HT-29 (cell line): ENCODE results near the gene ADAM17. TPM values are rescaled to one million over a fixed set of nuclear protein-coding genes. Genes with fewer than 3 reads are reported as not detected.
A peak's percentile ranks its signal among the peaks of the same experiment; 100 is the strongest.
"Not testable (repeated sequence)": the region's sequence is repeated elsewhere in the genome, so short reads cannot be mapped to it uniquely, and the experiment has no call there.

ENCODE experiments used
- DNase-seq: peaks from one replicate; pipeline ENCODE4 v3.0.0-alpha.2; 2015; ENCODE audit warnings: low spot score
- total RNA-seq: library from RNA; depleted of rRNA; stranded (reverse); fragments of >200 nt; shearing (Covaris generic); gene quantifications from 2 replicates; pipeline ENCODE4 v1.2.3, GENCODE V29; 2014

ADAM17 gene
- total RNA-seq, 1 experiment from 2014 or later, result 18.7 TPM

DNA sequence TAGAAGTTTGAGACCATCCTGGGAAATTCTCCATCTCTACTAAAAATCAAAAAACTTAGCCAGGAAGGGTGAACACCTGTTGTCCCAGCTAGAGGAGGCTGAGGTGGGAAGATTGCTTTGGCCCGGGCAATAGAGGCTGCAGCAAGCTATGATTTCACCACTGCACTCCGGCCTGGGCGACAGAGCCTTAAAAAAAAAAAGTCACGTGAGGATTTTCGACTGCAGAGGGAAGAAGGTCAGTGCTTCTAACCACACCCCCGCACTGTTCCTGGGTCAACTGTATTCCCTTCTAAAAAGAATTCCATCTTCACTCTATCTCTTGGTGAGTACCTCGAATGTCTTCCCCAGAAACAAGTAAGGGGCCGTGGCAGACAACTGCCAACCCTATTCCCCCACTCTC is 31.3 kb downstream of the ADAM17 start:
- no peak for DNase-seq

DNA sequence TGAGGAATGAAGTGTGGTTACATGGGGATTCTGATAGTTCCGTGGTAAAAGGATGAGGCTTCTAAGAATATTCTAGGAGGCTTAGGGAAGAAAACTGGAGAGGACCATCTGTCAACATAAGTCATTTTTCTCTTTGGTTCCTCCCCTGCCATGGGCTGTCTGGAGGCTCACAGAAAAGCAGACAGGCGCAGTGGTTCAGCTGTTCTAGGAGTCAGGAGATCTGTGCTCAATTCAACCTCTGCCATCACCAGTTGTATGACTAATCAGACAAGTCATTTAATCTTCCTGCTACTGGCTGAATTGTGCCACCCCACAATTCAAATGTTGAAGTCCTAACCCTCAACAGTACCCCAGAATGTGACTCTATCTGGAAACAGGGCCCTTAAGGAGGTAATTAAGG is 36.4 kb downstream of the ADAM17 start:
- no peak for DNase-seq

DNA sequence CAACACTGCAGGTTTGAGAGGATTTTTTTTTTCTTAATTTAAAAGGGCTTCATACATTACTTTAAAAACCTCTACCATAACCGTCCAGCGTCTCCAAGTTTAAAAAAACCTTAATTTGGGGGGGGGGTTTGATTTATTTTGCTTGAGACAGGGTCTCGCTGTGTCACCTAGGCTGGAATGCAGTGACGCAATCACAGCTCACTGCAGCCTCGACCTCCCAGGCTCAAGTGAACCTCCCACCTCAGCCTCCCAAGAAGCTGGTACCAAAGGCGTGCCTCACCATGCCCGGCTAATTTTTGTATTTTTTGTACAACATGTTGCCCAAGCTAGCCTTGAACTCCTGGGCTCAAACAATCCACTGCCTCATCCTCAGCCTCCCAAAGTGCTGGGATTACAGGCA is 36.9 kb downstream of the ADAM17 start:
- DNase-seq, result no peak

- DNase-seq, result no peak
Measured at GRCh38 chr2:9518163-9518562, 37.5 kb downstream of the ADAM17 start.

DNA sequence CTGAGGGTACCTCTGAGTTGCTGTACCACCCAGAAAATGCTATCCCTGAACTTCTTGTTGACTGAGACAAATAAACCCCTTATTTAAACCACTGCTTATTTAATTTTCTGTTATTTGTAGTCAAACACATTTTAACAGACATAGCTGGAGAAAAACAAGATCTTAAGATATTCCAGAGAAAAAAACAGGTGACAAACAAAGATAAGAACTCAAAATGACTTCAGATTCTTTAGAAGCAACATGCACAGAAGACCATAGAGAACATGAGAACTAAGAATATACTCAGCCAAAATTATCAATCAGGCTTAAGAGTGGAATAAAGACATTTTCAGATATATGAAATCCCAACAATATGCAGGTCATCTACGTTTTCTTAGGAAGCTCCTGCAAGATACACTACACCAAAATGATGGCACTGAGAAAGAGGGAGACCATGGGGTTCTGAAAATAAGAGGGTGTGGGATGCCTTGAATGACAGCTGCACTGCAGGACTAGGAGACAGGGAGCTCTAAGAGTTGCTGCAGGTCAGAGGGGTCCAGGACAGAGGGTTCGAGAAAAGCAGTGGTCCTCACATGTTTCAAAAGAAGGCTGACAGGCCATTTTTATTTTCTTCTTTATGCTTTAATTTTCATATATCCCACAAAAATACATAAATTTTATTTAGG is 38.4 kb downstream of the ADAM17 start:
- DNase-seq, result no peak

- not testable (repeated sequence) for DNase-seq
Measured at GRCh38 chr2:9513946-9514345, 41.7 kb downstream of the ADAM17 start.

DNA sequence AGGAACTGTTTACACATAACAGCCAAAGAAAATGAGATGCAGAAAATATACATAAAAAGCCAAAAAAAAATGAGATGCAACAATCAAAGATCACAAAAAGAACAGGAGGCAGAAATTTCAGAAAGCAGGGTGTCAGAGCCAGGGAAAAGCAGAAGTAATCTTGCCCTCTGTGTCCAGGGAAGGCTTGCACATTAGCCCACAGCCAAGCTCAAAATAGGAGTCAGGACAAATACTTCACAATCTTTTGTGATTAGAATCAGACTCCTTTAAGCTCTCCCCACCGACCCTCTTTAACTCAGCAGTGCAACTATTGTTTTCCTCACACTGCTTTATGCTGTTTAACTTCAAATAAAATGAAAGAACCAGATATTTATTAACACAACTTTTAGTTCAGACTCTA is 46.7 kb downstream of the ADAM17 start:
- no peak for DNase-seq

GRCh38 chr2:9498210-9498609 is 57.4 kb downstream of the ADAM17 start:
- DNase-seq, result no peak

DNA sequence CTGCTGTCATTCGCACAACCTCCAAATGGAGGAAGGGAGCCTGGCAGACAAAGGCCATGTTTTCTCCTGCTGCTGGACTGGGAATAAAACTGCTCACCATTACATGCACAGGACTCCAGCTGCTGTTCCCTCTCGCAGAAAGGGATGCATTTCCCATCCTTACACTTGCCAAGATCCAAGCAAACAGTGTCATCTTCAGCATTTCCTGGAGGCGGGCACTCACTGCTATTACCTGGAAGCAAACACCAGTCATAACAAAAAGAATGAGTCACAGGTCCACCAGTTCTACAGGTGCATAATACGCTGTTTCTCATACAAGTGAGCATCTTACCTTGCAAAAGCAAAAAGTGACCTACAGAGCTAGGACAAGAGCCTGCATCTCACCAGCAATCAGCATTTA is 58.6 kb downstream of the ADAM17 start:
- DNase-seq, result peak; percentile 47

DNA sequence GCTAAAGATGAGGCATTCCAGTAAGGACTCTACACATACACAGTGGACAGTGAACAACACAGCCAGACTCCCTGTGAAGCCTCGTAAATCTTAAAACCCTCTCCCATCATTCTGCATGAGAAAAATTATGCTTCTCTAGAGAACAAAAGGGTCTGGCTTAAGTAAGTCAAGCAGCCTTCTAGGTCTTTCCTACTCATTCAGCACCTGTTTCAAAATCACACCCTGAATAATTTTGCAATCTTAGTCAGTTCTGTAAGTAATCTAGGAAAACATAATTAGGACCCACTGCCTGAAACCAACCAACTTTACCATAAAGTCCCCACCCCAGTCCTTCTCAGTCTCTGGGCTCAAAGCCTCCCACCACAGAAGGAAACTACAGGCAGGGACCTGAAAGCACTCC is 61.5 kb downstream of the ADAM17 start:
- DNase-seq, result no peak

- DNase-seq, result no peak
Measured at GRCh38 chr2:9493478-9493877, 62.2 kb downstream of the ADAM17 start.

GRCh38 chr2:9492927-9493326 is 62.7 kb downstream of the ADAM17 start:
- no peak for DNase-seq

DNA sequence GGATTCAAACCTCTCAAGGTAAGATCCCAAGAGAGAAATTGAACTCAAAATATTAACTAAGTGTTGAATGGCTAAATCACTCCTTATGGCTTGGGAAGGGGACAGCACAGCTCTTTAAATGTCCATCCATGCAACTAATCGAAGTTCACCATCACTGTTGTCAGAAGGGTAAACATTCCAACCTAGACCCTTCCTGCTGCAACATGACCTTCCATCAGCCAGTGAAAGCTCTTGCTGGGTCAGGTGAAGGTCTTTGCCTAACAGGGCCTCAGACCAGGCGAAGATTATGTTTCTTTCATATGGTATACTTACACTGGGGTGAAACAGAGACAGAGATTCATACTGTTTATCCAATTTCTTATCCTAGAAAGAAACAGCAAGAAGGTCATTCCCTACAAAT is 64.8 kb downstream of the ADAM17 start:
- no peak for DNase-seq

DNA sequence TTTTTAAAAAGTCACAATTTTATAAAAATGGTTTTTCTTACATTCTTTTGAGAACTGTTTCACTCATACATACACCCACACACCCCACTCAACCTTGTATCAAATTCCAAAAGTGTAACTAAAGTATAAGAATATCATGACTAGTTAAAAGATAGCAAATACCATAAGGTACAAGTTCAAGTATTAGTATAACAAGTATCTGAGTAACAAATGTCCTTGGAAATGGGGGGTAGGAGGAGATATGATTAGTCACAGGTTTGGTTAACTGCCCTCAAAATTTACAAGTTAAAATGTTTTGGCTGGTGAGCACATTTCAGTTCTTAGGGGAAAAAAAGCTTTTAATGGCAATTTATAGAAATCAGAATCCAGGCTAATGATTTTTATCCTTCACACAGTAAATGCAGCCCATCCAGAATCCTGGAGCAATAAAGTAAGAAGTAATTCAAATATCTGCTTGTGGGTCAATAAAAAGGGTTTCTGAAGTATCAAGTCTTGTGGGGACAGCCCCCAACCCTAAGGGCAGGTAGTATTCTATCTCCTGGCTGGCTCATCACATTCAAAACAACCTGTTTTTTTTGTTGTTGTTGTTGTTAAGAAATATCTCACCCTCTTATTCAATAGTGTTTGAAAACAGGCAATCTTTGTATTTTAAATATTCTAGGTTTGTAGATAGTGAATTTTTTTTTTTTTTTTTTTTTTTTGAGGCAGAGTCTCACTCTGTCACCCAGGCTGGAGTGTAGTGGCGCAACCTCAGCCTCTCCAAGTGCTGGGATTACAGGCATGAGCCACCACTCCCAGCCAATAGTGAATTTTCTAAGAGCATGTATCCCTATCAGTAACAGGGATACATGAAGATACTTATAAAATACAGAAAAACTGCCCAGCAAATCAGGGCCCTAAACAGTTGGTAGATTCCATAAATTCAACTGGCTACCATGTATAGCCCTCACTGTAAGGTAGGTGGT is 66.8 kb downstream of the ADAM17 start:
- DNase-seq, result no peak

GRCh38 chr2:9484533-9484932 is 71.1 kb downstream of the ADAM17 start:
- DNase-seq, result no peak

- DNase-seq, result no peak
Measured at GRCh38 chr2:9483107-9483506, 72.5 kb downstream of the ADAM17 start.

GRCh38 chr2:9480157-9480556 is 75.5 kb downstream of the ADAM17 start:
- no peak for DNase-seq

GRCh38 chr2:9478526-9478925 is 77.1 kb downstream of the ADAM17 start:
- DNase-seq, result no peak

GRCh38 chr2:9477914-9478313 is 77.7 kb downstream of the ADAM17 start:
- DNase-seq, result no peak

- peak; percentile 51 for DNase-seq
Measured at GRCh38 chr2:9474361-9475057, 81.1 kb downstream of the ADAM17 start, which contains the start of gene IAH1. IAH1 (plus strand) TSS chr2:9474551; CDS start chr2:9474567, 16 bp downstream.

DNA sequence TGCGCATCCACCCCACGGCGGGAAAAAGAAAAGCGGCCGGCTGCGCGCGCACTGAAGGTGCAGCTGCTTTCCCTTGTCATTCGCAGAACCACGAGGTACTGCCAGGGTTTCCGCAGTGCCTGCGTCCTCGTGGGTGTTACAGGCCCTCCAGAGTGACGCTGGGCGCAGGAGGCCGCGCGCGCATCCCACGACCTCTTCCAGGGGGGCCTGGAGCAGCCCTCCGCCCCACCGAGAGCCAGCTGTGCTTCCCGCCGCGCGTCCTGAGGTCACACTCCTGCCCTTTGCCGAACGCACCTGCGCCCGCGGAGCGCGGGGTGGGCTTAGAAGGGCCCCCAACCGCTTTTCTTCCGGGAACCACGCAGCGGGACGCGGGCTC is 81.7 kb downstream of the ADAM17 start:
- DNase-seq, result no peak

DNA sequence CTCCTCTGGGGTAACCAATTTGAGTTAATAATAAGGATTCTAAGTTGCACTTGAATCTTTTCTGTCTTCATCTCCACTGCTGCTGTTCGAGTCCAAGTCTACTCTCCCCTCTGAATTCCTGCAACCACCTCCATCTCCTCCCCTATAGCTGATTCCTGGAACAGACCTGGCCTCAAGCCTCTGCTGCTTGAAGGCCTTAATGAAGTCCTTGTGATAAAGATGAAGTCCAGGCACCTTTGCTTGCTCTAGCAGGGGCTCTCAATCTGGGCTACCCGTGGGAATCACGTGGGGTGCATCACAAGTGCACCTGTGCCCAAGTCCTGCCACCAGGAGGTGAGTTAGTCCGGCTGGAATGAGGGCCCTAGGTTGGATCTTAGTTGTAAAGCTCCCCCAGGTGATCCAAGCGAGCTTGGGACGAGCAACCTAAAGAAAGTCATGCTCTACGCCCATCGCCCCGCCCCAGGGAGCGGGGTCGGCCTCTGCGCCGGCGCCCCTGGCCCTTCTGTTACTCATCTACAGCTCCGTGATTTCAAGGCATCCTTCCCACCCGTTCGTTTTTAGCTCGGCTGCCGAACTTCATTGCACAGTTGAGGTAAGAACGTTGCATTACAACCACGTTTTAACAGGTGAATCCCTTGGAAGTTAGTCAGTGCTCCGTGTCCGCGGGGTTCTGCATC is 82.2 kb downstream of the ADAM17 start:
- DNase-seq, result peak; percentile 80
